Dermis microvascular lymphatic vessel endothelial cell (primary cell): ENCODE measurements around the gene GMIP. TPM values are rescaled to one million over a fixed set of nuclear protein-coding genes. Genes with fewer than 3 reads are reported as not detected.

Source experiments
- DNase-seq, 2 donors: peaks; one replicate each; pipeline versions ENCODE4 v3.0.0 to v3.0.0-alpha.2; 2010; ENCODE audit warnings: low read depth in 2 of 2
- total RNA-seq: library from RNA; depleted of rRNA; stranded (reverse); fragments of >200 nt; gene quantifications from 2 replicates; pipeline ENCODE4 v1.2.1, GENCODE V29; 2014

Gene GMIP
- total RNA-seq, 1 donor from 2014 or later, result 3.7 TPM

DNA sequence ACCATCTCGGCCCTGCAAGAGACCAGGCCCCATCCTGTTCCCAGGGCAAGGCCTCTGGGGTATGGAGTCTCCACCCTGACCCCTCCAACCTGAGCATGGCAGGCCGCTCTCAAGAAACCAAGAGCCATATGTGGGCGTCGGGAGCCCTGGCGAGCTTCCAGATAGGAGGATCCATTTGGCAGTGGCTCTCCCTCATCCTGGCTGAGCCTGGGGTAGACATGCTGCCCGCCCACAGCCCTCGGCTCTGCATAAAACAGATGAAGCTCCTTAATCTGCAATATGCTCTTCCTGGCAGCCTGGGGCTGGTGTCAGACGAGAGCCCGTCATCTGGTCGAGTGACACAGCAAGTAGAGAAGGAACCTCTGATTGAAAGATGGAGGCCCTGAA is 13.9 kb upstream of the GMIP start:
- DNase-seq, result no peak

DNA sequence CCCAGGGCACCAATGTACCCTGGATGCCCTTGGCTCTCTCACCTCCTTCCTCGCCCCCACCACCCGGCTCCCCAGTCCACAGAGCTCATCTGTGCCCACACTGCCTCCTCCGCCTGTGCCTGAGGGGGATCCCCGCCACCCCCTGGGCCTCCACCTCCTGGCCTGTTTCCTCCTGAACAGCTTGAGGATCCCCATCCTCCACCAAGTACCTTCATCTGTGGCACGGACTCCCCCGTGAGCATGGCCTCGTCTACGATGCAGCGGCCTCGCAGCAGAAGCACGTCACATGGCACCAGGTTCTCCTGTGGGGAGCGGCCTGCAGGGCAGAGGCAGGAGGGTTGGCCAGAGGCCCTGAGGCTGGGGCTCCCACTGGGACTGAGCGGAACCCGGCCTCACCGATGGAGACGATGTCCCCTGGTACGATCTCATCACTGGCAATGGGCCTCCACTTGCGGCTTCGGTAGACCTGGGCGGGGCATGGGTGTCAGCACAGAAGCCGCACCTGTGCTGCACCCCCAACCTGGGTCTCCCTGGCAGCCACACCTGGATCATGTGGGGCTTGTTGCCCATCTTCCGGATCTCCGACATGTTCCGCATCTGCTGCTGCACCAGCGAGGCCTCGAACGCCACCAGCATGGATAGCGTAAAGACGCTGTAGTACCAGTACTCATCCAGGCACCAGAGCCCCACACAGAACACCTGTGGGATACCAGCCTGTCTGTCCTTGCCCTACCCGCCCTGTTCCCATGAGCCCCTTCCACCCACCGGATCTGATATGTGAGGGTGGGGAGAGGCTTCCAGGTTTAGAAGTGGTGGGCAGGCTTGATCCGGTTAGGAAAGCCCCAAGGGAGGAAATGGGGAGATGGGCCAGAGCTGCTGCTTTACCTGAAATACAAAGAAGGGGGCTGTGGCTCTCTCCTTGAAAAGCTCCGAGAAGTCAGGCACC is 13.3 kb upstream of the GMIP start:
- no peak for DNase-seq

DNA sequence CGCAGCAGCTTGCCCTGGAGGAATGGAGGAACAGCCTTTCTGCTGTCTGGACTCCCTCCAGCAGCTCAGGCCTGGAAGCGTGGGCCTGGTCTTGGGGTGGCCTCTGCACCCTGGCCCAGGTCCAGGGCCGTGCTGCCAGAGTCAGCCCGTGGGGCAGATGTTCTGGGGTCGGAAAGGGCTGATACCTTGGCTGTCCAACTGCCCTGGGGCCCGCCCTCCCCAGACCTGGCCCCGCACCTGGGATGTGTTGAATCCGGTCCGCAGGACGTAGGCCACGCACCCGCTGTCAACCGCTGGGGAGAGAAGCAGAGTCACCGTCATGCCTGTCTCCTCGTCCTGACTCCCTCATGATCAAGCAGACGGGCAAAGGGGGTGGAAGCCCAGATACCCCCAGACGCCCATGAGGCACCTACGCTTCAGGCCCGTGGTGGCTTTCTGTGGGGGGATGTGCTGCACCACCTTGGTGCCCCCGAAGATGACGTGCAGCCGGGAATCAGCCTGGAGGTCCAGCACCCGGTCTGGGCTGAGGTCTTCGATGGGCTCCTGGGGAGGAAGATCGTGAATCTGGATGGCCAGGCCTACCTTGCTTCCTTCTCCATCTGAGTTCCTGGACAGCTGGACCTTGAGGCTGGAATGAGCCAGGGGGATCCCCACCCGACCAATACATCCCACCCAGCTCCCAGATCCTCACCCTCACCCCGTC is 12.3 kb upstream of the GMIP start:
- no peak for DNase-seq

DNA sequence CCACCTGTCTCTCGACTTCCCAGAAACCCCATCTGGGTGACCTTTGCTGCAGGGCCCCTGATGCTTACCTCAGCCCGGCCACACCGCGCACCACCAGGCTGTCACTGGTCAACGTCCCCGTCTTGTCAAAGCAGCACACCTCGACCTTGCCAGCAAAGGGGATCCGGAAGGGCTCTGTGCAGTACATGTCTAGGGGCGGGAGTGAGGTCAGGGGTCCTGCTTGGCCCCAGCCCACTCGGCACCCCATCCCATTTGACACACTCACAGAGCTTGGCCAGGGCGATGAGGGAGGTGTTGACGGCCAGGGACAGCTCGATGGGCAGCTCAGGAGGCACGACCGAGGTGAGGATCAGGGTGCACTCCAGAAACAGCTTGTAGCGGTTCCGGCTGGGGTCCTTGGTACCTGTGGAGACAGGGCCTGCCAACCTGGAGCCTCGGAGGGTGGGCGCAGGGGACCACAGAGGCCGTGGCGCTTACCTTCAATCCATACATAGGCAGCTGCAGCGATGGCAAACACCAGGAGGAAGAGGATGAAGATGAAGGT is 11.7 kb upstream of the GMIP start:
- no peak for DNase-seq

DNA sequence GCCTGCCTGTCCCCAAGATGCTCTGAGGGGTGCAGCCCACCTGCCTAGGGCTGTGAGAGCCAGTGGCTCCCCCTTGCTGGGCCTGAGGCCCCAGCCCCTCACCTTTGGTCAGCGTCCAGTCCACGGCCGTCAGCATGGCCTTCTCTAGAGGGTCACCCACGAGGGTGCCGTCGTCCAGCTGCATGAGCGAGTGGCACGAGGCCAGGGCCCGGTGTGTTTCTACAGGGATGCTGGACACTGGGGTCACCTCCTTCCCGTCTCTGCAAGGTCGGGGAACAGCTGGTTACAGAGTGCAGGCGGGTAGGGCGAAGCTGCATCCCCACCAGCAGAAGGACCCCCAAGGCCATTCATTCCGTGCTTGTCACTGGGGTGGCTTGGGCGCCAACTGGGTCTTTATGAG is 11.0 kb upstream of the GMIP start:
- no peak for DNase-seq

DNA sequence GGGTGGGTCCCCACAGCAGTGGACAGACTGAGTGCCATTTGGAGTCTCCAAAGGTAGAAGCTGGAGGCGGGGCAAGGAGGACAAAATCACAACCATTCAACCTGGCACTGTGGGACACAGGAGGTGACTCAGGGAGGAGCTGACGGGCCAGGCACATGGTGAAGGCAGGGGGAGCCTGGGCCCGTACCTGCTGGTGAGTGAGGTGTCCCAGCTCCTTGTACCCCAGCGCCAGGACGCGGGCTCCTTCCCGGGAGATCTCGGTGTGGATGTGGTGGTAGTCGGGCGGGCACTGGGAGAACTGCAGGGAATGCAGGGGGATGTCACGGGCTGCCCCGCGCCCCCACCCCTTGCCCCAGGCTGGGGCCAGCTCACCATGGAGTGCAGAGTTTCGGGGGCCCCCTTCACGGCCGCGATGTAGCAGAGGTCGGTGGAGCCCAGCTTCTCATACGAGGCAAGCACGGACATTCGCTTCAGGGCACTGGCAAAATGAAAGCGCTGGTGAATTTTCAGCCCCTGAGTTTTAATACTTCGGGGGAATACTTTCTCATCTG is 10.2 kb upstream of the GMIP start:
- no peak for DNase-seq

DNA sequence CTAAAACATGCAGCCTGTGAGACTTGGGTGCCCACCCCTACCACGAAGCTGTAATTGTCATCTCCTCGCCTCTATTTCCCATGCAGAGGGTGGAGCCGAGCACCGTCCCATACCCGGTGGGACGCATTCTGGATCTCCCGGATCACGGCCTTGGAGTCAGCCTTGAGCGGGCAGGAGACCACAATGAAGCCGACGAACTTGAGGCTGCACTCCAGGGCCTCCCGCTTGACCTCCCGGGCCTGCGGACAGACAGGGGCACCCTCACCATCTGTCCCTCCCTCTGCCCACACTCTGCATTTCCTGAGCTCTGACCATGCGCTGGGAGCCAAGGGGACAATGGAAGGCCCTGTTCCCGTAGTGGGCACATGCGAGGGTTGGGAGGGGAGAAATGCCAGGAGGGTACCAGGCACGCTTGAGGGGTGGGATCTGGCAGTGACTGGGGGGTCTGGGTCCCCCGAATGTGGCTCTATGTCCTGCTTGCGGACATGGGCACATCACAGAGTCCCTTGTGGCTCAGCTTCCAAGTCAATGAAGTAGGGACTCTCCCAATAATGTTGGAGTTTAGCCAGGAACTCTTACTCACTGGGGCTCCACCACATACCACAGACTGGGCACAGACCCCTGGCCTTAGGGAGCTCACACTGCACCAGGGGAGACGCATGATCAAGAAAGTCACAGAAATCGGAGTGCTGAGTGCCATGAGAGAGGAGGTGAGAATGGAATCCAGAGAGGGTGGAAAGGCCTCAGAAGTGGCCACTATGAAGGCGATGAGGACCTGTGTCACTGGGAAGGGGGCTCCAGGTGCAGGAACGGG is 9.2 kb upstream of the GMIP start:
- no peak for DNase-seq

DNA sequence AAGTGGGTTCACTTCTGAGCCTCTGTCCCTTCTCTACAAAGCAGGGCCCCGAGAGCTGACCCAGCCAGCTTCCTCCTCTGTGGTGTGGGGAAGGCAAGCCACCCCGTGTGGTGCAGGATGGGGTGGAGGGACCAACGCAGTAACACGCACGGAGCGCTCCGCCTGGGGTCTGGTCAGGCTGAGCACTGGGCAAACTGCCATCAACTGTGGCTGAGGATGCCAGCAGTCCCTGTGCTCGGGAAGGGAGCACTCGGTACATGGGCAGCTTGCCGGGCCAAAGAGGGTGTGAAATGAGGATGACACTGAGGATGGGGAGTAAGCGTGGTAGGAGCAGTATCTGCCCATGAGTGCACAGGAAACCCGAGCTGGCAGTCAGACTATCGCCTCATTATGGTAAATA is 7.6 kb upstream of the GMIP start:
- DNase-seq, result no peak

DNA sequence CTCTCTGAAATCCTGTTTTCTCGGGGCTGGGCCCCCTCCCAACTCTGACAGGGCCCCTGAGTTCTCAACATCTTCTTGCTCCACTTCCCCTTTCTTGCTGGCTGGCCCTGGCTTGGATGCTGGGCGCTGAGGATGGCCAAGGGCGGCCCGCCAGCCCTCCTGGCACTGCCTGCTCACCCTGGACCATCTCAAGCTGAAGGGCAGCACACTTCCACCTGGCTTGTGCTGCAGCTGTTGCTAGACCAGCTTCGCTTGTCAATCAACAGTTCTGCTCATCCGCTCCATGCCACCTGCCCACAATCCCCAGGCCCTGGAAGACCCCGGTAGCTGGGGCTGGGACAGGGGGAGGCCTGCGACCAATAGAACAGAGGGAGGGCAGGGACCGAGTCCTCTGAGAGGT is 6.9 kb upstream of the GMIP start:
- DNase-seq, result no peak

DNA sequence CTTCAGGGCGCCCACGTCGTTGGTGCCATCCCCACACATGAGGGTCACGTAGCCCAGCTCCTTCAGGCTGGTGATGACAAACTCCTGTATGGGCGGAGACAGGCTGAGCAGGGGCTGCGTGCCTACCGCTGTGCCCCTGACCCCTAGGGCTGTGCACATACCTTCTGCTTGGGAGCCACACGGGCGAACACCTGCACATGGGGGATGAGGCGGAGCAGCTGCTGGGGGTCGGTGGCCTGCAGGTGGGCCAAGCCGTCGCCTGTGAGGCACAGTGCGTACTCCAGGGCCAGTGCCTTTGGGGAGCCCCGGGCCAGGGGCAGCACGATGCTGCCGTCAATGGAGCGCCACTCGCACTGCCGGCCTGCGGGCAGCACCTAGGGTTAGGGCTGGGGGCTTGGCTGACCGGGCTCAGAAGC is 6.1 kb upstream of the GMIP start:
- no peak for DNase-seq

DNA sequence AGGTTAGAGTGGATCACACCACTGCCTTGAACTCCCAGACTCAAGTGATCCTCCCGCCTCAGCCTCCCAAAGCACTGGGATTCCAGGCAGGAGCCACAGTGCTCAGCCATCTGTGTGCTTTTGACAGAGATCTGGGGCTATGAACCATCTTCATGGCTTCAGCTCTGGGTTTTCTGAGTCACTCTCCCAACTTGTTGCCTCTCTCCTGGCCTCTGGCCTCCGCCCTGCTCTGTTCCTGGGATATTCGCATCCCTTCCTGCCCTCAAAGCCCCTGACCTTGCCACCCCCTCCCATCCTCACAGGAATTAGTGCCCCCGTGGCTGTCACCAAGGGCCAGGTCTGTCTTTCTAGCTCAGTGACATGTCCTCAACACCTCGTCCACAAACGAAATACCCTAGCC is 5.7 kb upstream of the GMIP start:
- no peak for DNase-seq

DNA sequence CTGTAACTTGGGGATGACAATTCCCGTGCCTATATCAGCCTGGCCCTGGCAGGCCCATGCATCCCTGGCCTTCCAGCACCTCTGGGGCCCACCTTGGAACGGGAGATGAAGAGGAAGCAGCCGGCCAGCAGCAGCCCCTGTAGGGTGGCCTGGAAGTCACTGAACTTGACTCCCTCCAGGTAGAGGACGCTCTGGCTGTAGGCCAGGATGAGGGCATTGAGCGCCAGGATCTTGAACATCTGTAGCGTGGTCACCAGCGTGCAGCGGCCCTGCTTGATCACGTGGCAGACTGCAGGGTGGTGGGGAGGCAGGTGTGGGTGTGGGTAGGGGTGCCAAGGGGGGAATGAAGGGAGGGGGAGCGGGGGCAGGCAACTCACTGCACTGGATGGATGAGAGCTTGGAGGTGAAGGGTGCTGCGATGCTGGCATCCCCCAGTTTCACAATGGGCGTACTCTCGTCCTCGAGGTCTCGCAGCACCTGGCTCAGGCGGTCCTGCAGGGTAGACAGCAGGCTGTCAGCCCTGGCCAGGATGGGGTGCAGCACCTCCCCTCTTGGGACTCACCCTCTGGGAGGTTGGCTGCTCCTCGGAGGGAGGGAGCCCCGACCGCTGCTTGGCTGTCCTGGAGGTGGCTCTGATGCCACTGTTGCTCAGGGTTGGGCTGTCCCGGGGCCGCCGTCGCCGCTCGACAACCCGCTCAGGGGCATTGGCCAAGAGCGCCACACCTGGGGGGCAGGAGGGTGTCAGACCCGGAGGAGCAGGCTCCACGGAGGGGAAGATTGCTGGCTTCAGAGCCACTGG is 3.8 kb upstream of the GMIP start:
- no peak for DNase-seq

DNA sequence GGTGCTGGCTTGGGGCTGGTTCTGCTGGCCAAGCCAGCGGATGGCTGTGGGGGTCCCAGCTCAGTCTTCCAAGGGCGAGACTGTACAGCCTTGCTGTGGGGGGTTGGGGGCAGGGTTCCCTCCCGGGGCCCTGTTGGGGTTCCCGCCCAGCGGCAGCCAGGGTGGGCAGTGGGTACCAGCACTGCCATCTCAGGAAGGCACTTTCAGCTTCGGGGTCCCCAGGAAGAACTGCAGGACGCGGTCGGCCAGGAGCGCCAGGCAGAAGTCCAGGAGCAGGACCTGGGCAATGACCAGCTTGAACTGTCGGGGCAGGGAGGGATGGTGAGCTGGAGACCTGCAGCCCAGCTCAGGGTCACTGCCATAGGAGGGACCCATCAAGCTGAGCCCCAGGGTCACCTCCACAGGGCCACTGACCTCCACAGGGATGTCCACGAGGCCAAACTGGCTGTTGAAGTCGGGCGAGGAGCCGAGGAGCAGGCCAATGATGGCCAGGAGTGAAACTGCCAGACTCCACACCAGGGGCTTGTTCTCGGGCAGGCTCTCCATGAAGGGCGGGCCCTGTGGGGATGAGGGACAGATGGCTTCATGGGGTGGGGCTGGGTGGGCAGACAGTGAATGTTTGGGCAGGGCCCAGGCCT is 1.9 kb upstream of the GMIP start:
- DNase-seq, result no peak

DNA sequence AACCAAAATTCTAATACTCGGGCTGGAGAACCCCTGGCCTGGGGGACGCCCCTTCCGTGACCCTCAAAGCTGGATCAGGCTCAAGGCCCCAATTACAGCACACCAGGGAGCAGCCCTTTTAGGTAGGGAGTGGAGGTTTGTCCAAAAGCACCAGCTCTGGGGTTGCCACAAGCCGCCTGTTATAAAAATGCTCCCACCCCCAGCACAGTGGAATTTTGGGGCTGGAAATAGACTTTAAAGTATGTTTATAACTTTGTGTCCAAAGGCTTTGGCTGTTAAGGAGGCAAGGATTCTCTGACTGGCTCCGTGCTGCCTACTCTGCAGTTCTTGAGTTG is 564 bp upstream of the GMIP start:
- no peak for DNase-seq

DNA sequence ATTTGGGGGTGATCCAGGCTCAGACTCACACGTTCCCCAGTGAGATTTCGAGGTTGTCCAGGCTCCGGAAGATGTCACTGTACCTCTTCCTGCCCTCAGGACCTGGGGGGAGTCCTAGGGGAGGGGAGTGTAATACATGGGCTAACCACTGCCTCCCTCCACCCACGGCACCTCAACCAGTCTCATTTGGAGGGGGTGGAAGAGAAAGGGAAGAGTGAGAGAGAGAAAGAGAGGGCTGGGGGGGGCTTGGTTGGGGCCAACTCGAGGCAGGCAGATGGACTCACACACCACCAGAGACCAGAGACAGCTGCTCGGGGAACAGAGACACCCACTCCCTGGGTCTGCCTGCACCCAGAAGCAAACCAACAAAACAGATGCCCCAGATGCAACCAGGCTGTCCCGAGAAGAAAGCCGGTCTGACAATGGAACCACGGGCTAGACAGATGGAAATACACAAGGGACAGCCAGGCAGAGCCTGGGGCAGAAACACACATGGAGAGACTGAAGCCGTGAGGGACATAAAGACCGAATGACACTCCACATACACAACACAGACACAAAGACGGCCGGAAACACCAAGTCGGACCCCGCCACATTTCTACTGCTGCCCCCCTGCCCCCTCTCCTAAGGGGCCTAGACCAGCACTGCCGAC is 825 bp downstream of the GMIP start:
- DNase-seq, result peak in 1 of 2 donors; percentile 14

DNA sequence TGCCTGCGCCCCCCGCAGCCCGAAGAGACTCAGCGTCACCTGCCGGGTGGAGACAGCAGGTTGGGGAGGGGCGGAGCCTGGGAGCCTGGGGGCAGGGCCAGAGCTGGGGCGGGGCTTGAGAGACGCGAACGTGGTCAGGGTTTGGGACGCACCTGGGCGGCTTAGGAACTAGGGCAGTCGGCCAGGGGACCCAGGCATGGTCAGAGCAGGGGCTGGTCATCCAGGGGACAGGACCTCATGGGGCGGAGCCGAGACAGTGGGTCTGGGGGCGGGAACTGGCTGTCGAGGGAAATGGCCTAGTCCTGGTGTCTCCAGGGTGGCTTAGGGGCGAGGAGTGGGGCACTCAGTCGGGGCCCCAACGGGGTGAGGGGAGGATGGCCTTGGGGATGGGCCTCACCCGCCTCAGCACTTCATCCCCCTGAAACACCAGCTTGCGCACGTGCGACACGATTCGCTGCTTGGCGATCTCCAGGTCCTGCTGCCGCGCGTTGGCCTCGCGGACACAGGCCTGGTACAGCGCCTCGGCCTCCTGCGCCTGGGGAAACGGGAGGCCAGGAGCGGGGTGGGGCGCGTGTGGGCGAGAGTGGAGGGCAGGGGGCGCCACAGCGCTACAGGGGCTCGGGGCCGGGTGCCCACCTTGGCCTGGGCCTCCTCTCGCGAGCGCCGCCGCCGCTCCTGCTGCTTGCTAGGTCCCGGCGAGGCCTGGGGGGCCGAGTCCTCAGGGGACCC is 5.8 kb downstream of the GMIP start:
- no peak for DNase-seq

DNA sequence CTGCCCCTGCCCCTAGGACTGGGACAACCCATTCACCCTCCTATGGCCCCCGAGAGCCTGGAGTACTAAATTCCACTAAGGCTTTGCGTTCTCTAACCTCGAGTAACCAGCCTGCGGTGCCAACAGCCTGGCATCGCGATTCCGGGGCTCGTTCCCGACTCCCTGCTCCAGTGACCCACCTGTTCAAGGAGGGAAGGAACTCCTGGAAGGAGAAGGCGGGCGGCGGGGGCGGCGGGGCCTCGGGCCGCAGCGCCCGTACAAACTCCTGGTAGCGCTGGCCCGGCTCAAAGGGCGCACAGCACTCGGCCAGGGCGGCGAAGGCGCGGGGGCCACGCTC is 6.3 kb downstream of the GMIP start:
- no peak for DNase-seq

DNA sequence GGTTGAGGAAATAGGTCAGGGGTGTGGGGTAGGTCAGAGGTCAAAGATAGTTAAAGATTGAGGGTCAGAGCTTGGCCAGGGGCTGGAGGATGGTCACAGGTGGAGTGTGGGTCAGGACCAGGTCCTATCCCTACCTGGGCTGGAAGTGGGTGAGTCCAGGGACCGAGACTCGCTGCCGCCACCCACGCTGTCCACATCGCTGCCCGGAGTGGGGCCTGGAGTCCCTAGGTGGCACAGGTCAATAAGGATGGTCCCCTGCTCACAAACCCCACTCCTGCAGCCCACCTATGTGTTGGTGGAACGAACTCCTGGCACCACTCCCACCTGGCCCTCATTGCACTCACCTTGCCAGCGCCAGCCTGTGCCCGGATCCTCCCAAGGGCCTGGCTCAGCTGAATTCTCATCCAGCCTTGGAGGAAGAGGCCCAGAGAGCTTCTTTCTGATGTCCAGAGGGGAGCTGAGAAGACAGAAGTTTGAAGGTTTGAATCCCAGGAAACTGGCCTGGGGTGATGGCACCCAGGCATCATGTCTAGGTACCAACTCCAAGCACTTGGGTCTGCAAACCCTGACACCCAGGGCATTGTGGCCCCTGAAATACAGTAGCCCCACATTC is 6.8 kb downstream of the GMIP start:
- DNase-seq, result no peak

DNA sequence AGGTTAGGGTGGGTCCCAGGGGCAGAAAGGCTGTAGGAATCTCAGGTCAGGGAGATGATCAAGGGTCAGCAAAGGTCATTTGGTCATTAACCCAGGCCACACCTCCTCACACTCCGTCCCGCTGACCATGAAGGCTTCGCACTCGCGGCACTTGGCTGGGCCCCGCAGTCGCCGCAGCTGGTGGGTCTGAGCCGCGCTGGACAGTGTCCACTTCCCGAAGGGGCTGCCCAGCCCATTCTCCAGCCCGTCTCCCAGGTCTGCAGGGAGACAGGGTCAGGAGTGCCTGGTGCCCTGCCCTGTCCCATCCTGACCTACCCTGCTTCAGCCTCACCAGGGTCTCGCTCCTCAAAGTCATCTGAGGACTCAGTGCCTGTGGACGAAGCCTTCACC is 8.1 kb downstream of the GMIP start:
- no peak for DNase-seq
